K562 (cell line): Measurements from ENCODE around the gene ENDOV. TPM values are rescaled to one million over a fixed set of nuclear protein-coding genes. Genes with fewer than 3 reads are reported as not detected.
A peak's percentile ranks its signal among the peaks of the same experiment; 100 is the strongest.

Experiments used
- ATAC-seq: fragments of 200-7000 bp; cut with Tn5 transposase; 3 replicates; pipeline ENCODE4 v1.9.1; 2020; ENCODE audit warnings: moderate library complexity
- BruUV-seq: library from RNA; stranded (reverse); fragments of 400-500 nt; replicated peaks from 2 replicates; lab custom pipeline; 2021; lab: Mats Ljungman, UMichigan
- CTCF ChIA-PET: fragments of 300-600 bp; formaldehyde crosslinking; extraction: SDS; loops from one replicate; lab custom pipeline; 2021; ENCODE audit warnings: low intra/inter-chr PET ratio; lab: Yijun Ruan, JAX
- POLR2A ChIA-PET: fragments of 300-600, 350-650 bp; sonication (Branson Sonifier 250); formaldehyde crosslinking; extraction: SDS; loops from one replicate; lab custom pipeline; 2021; ENCODE audit warnings: antibody characterized with exemption, inconsistent platforms; lab: Yijun Ruan, JAX
- DNase-seq, 4 experiments: peaks; one replicate each; pipeline versions ENCODE4 v3.0.0 to v3.0.0-alpha.2; 2011 to 2018; ENCODE audit warnings: low spot score in 3 of 4, mixed read lengths in 3 of 4; ENCODE audit errors: extremely low read depth in 1 of 4
- FAIRE-seq: peaks from 2 replicates; lab custom pipeline; 2011; peaks lifted over from hg19 to GRCh38; lab: Jason Lieb, UNC
- H2AFZ ChIP-seq: 2 replicates; pipeline ENCODE4 v1.6.0; 2011; ENCODE audit warnings: low read depth, low read length, control low read depth, inconsistent platforms
- H3K27ac ChIP-seq: fragments of 200-600 bp; 3 replicates; pipeline ENCODE4 v1.8.0; 2011; ENCODE audit warnings: low read depth, mild to moderate bottlenecking, control low read depth, inconsistent platforms, low read length, moderate library complexity, mixed read lengths; ENCODE audit errors: extremely low read depth
- H3K27me3 ChIP-seq, 2 experiments: fragments of 300-600 bp in 1 of 2; 2 replicates in 1 of 2; 3 replicates in 1 of 2; pipeline versions ENCODE4 v1.6.0 to v1.8.0; 2011; ENCODE audit warnings: inconsistent platforms in 2 of 2, low read length in 2 of 2, mild to moderate bottlenecking in 1 of 2, mixed read lengths in 1 of 2, moderate library complexity in 1 of 2; ENCODE audit not compliant: control insufficient read depth in 2 of 2, insufficient read depth in 2 of 2
- H3K36me3 ChIP-seq: fragments of 300-600 bp; 3 replicates; pipeline ENCODE4 v1.8.0; 2011; ENCODE audit warnings: mild to moderate bottlenecking, low read length, inconsistent platforms; ENCODE audit not compliant: control insufficient read depth, insufficient read depth
- H3K4me1 ChIP-seq, 2 experiments: fragments of 200-600 bp in 1 of 2; replicated peaks in 1 of 2; 2 replicates in 1 of 2; 3 replicates in 1 of 2; pipeline versions ENCODE4 v1.5.1 to v1.8.0; 2011; ENCODE audit warnings: inconsistent platforms in 2 of 2, low read length in 2 of 2, mild to moderate bottlenecking in 1 of 2, mixed read lengths in 1 of 2, moderate library complexity in 1 of 2; ENCODE audit not compliant: control insufficient read depth in 2 of 2, insufficient read depth in 2 of 2
- H3K4me2 ChIP-seq: 2 replicates; pipeline ENCODE4 v1.6.1; 2011; ENCODE audit warnings: low read length, control low read depth, inconsistent platforms, mixed read lengths; ENCODE audit not compliant: insufficient read depth
- H3K4me3 ChIP-seq: fragments of 200-600 bp; sonication (generic), shearing (Covaris generic); 2 replicates; pipeline ENCODE4 v1.5.1; 2016; ENCODE audit warnings: control low read depth, inconsistent platforms
- H3K79me2 ChIP-seq: fragments of 200-600 bp; 3 replicates; pipeline ENCODE4 v1.8.0; 2011; ENCODE audit warnings: low read length, inconsistent platforms; ENCODE audit not compliant: control insufficient read depth, insufficient read depth
- H3K9ac ChIP-seq, 2 experiments: 2 replicates each; pipeline versions ENCODE4 v1.6.0 to v1.6.1; 2011; ENCODE audit warnings: low read depth in 2 of 2, low read length in 2 of 2, control low read depth in 1 of 2, inconsistent platforms in 1 of 2, mild to moderate bottlenecking in 1 of 2, mixed read lengths in 1 of 2; ENCODE audit not compliant: insufficient read depth in 1 of 2
- H3K9me1 ChIP-seq: one replicate; pipeline ENCODE4 v1.6.0; 2011; ENCODE audit warnings: inconsistent platforms, mild to moderate bottlenecking, low read length, moderate library complexity; ENCODE audit not compliant: control insufficient read depth, insufficient read depth
- H3K9me3 ChIP-seq: replicated peaks from 2 replicates; pipeline ENCODE4 v1.5.1; 2011; ENCODE audit warnings: low read depth, low read length, inconsistent platforms; ENCODE audit not compliant: control insufficient read depth, insufficient read depth
- H4K20me1 ChIP-seq: replicated peaks from 2 replicates; pipeline ENCODE4 v1.6.1; 2011; ENCODE audit warnings: low read length, inconsistent platforms, mixed read lengths; ENCODE audit not compliant: control insufficient read depth, insufficient read depth
- BACH1 ChIP-seq: fragments of 200-800 bp; sonication (Bioruptor generic); IDR thresholded peaks from 2 replicates; pipeline ENCODE4 v1.6.1; 2016; ENCODE audit warnings: missing genetic modification characterization, missing compliant biosample characterization
- E2F3 ChIP-seq: fragments of 250-450 bp; sonication (Bioruptor Pico); IDR thresholded peaks from 2 replicates; pipeline ENCODE4 v1.4.0; 2020; ENCODE audit warnings: mild to moderate bottlenecking
- GTF2E2 ChIP-seq: fragments of 200-800 bp; sonication (Bioruptor generic); IDR thresholded peaks from 2 replicates; pipeline ENCODE4 v1.6.1; 2016; ENCODE audit warnings: missing genetic modification characterization, missing compliant biosample characterization
- HDAC1 ChIP-seq, 2 experiments: fragments of 450-650 bp; IDR thresholded peaks; 2 replicates each; pipeline ENCODE4 v1.6.1; 2016 to 2017; ENCODE audit warnings: inconsistent platforms in 1 of 2, mild to moderate bottlenecking in 1 of 2, moderate library complexity in 1 of 2
- KLF16 ChIP-seq: IDR thresholded peaks from 2 replicates; pipeline ENCODE4 v1.6.1; 2016; ENCODE audit warnings: antibody characterized with exemption
- MTF1 ChIP-seq: fragments of 250-450 bp; sonication (Bioruptor Pico); IDR thresholded peaks from 2 replicates; pipeline ENCODE4 v1.9.0; 2021; ENCODE audit warnings: moderate library complexity, mild to moderate bottlenecking, inconsistent platforms, borderline replicate concordance
- PCBP1 ChIP-seq: fragments of 200-400 bp; formaldehyde crosslinking; IDR thresholded peaks from 2 replicates; pipeline ENCODE4 v1.6.1; 2018; ENCODE audit warnings: mild to moderate bottlenecking, low read depth, low read length; ENCODE audit not compliant: poor library complexity, severe bottlenecking
- STAG1 ChIP-seq: sonication (generic); formaldehyde crosslinking; IDR thresholded peaks from 2 replicates; pipeline ENCODE4 v1.5.0; 2020; ENCODE audit warnings: missing genetic modification reagents, borderline replicate concordance
- THRAP3 ChIP-seq: fragments of 450-650 bp; IDR thresholded peaks from 2 replicates; pipeline ENCODE4 v1.6.1; 2016; ENCODE audit warnings: mild to moderate bottlenecking, inconsistent platforms, borderline replicate concordance
- ZFPM2 ChIP-seq: fragments of 250-450 bp; sonication (Bioruptor Pico); IDR thresholded peaks from 2 replicates; pipeline ENCODE4 v1.5.1; 2022; ENCODE audit warnings: mild to moderate bottlenecking
- ZNF121 ChIP-seq: sonication (generic); formaldehyde crosslinking; conservative IDR thresholded peaks from 2 replicates; pipeline ENCODE4 v1.8.0; 2022; ENCODE audit warnings: missing genetic modification reagents
- ZNF644 ChIP-seq: fragments of 200-800 bp; sonication (Bioruptor generic); IDR thresholded peaks from 2 replicates; pipeline ENCODE4 v1.6.1; 2016; ENCODE audit warnings: low read depth, missing genetic modification characterization, missing compliant biosample characterization
- WGBS: fragments of 100-300 bp; shearing (Covaris generic); methylation state at CpG from one replicate; pipeline ENCODE4 v1.1.6; 2016; ENCODE audit warnings: low coverage, mixed read lengths; ENCODE audit not compliant: insufficient coverage; ENCODE audit errors: missing lambda C conversion rate; 5-methylcytosine and 5-hydroxymethylcytosine counted together
- in situ Hi-C: fragments of 300-500 bp; cut with MboI; formaldehyde crosslinking; loops from 4 replicates; pipeline ENCODE4 v1.15.0; 2018; ENCODE audit warnings: inconsistent platforms, mixed read lengths
- intact Hi-C: fragments of 100-400 bp; cut with micrococcal nuclease; formaldehyde crosslinking; loops from 2 replicates; pipeline ENCODE4 v1.14.2; 2022
- polyA plus RNA-seq, 8 experiments: library from polyadenylated mRNA; depleted of rRNA in 4 of 8; stranded (reverse) in 5 of 8; unstranded in 3 of 8; fragments of >200 nt; fragmentation: Nextera tagmentation in 2 of 8; fragmentation: Illumina TruSeq in 1 of 8; extraction: Ambion mirVana in 2 of 8; extraction: Trizol in 1 of 8; gene quantifications; 2 replicates each; pipeline versions ENCODE4 v1.2.1 to v1.2.3, GENCODE V29; 2011 to 2014; ENCODE audit warnings: inconsistent platforms in 1 of 8, missing spikeins in 1 of 8
- total RNA-seq, 7 experiments: library from RNA; depleted of rRNA in 6 of 7; stranded (reverse); fragments of >200 nt in 6 of 7; fragmentation: Illumina TruSeq in 2 of 7; extraction: Trizol in 2 of 7; gene quantifications; 2 replicates each; pipeline versions ENCODE4 v1.2.1 to v1.2.3, GENCODE V29; 2011 to 2021; ENCODE audit warnings: low replicate concordance in 1 of 7
- TF ChIP-seq, protein P1 (sequence below): fragments of 450-650 bp; IDR thresholded peaks from 2 replicates; pipeline ENCODE4 v1.6.1; 2018; ENCODE audit warnings: mild to moderate bottlenecking, low read depth; ENCODE audit not compliant: partially characterized antibody
- TF ChIP-seq, protein P2 (sequence below): sonication (generic); formaldehyde crosslinking; IDR thresholded peaks from 2 replicates; pipeline ENCODE4 v1.8.0; 2022; ENCODE audit warnings: mild to moderate bottlenecking, missing genetic modification reagents, borderline replicate concordance
- TF ChIP-seq, protein P3 (sequence below): fragments of 250-450 bp; sonication (Bioruptor Pico); IDR thresholded peaks from 2 replicates; pipeline ENCODE4 v1.5.0; 2020; ENCODE audit warnings: mild to moderate bottlenecking, borderline replicate concordance

The ENDOV gene
- total and polyA plus RNA-seq, 9 of the 15 experiments (the other 6 are each of a cell fraction or from before 2014, with no cell fraction given), result 1.2 to 8.2 (median 3.7) TPM

DNA sequence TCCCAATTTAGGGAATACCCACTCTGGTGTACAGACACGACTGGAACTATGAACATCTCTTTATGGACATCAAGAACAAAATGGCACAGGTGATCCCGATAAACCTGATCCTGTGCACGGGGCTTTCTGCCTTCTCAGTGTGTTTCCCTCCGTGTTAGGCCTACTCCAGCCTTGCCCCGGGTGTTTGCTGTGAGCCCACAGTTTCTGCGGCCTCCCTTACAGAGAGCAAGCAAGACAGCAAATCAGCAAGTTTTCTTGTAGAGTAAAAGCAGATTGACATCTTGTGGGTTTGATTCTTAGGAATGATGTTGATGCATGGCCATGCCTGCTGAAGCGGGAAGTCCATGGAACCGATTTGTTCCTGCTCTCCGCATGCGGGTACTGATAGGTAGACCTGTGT is 26.4 kb upstream of the ENDOV start:
- no peaks in the 10 kb centered on the region for H3K79me2 ChIP-seq
- no peak overlapping the region for H2AFZ ChIP-seq
- H3K27ac ChIP-seq, result no peak overlapping the region
- no peaks in the 10 kb centered on the region for H4K20me1 ChIP-seq
- DNase-seq (no peak), ATAC-seq (no peak), FAIRE-seq (no peak)
- no peak overlapping the region for H3K4me3 ChIP-seq
- no peaks in the 10 kb centered on the region for H3K4me1 ChIP-seq
- no TSS peak for BruUV-seq
- CTCF ChIA-PET, result no interaction called here
- H3K9ac ChIP-seq, result 0 out of 4 replicates have a peak overlapping the region, but pooled peaks of 1 of the 2 experiments have one; percentile 24
- in situ Hi-C loops, result no loop called here
- H3K9me1 ChIP-seq, result peaks cover 2% of the 10 kb centered on the region
- 81% methylated on average over 10 of the region's 10 CpGs for WGBS
- H3K4me2 ChIP-seq, result no peak overlapping the region
- TF ChIP-seq, protein P1, sequence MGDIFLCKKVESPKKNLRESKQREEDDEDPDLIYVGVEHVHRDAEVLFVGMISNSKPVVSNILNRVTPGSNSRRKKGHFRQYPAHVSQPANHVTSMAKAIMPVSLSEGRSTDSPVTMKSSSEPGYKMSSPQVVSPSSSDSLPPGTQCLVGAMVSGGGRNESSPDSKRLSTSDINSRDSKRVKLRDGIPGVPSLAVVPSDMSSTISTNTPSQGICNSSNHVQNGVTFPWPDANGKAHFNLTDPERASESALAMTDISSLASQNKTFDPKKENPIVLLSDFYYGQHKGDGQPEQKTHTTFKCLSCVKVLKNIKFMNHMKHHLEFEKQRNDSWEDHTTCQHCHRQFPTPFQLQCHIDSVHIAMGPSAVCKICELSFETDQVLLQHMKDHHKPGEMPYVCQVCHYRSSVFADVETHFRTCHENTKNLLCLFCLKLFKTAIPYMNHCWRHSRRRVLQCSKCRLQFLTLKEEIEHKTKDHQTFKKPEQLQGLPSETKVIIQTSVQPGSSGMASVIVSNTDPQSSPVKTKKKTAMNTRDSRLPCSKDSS, result no peak
- no peak for TF ChIP-seq STAG1
- TF ChIP-seq THRAP3, result no peak
- TF ChIP-seq, protein P2, sequence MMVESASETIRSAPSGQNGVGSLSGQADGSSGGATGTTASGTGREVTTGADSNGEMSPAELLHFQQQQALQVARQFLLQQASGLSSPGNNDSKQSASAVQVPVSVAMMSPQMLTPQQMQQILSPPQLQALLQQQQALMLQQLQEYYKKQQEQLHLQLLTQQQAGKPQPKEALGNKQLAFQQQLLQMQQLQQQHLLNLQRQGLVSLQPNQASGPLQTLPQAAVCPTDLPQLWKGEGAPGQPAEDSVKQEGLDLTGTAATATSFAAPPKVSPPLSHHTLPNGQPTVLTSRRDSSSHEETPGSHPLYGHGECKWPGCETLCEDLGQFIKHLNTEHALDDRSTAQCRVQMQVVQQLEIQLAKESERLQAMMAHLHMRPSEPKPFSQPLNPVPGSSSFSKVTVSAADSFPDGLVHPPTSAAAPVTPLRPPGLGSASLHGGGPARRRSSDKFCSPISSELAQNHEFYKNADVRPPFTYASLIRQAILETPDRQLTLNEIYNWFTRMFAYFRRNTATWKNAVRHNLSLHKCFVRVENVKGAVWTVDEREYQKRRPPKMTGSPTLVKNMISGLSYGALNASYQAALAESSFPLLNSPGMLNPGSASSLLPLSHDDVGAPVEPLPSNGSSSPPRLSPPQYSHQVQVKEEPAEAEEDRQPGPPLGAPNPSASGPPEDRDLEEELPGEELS (CRISPR knock-in tag), result no peak
- no peak for TF ChIP-seq ZNF644 (tag)
- TF ChIP-seq E2F3 (CRISPR knock-in tag), result no peak
- TF ChIP-seq BACH1 (tag), result no peak
- no peak for TF ChIP-seq HDAC1 (IDR thresholded peaks at IDR 0.05)
- TF ChIP-seq ZNF121 (CRISPR knock-in tag), result no peak
- TF ChIP-seq, protein P3, sequence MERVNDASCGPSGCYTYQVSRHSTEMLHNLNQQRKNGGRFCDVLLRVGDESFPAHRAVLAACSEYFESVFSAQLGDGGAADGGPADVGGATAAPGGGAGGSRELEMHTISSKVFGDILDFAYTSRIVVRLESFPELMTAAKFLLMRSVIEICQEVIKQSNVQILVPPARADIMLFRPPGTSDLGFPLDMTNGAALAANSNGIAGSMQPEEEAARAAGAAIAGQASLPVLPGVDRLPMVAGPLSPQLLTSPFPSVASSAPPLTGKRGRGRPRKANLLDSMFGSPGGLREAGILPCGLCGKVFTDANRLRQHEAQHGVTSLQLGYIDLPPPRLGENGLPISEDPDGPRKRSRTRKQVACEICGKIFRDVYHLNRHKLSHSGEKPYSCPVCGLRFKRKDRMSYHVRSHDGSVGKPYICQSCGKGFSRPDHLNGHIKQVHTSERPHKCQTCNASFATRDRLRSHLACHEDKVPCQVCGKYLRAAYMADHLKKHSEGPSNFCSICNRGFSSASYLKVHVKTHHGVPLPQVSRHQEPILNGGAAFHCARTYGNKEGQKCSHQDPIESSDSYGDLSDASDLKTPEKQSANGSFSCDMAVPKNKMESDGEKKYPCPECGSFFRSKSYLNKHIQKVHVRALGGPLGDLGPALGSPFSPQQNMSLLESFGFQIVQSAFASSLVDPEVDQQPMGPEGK (CRISPR knock-in tag), result no peak
- no peak for TF ChIP-seq GTF2E2
- TF ChIP-seq KLF16, result no peak
- TF ChIP-seq PCBP1, result no peak
- TF ChIP-seq ZFPM2, result no peak
- TF ChIP-seq MTF1, result no peak
- TF ChIP-seq, all 486 proteins: peak for 0
- H3K27me3 ChIP-seq, result no peaks in the 10 kb centered on the region
- no peaks in the 10 kb centered on the region for H3K9me3 ChIP-seq
- intact Hi-C loops, result no loop called here
- POLR2A ChIA-PET, result no interaction called here
- peaks cover 70% of the 10 kb centered on the region; the same call in 2 of the 3 replicates for H3K36me3 ChIP-seq
